OCI-LY7 (cell line): Measurements from ENCODE around the gene XPR1.

ENCODE experiments used
- CTCF ChIP-seq: fragments of 200-600 bp; sonication (generic); conservative IDR thresholded peaks from 2 replicates; pipeline ENCODE4 v1.5.1; 2014; ENCODE audit warnings: mild to moderate bottlenecking, antibody characterized with exemption, low read length, moderate library complexity, mixed read lengths
- EZH2phosphoT487 ChIP-seq: fragments of 200-600 bp; sonication (generic); IDR thresholded peaks from 2 replicates; pipeline ENCODE4 v1.6.1; 2018; ENCODE audit warnings: low read depth, borderline replicate concordance, mild to moderate bottlenecking, mixed run types, antibody characterized with exemption, low read length, moderate library complexity, mixed read lengths

DNA sequence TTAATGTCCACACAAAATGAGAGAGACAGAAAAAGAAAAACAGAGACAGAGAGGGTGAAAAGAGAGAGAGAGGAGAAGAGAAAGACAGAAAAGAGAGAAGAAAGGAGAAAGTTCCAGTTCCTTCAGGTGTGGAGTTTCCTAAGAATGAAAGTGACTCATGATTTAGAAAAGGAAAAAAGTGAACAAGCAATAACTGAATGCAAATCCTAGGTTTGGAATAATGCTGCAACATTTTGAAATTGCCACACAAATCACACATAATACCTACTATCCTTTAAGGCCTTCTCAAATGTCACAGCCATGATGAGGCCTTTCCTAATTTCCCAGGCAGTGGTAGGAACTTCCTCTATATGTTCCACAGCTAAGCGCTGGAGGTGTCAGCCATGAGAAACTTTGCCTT is 31.5 kb upstream of the XPR1 start:
- TF ChIP-seq EZH2phosphoT487 (no peak), CTCF (no peak)
